ENCODE data around the gene DIP2C. TPM values are rescaled to one million over a fixed set of nuclear protein-coding genes. Genes with fewer than 3 reads are reported as not detected.
"Not testable (repeated sequence)": the region's sequence is repeated elsewhere in the genome, so short reads cannot be mapped to it uniquely, and the experiment has no call there.

The DIP2C gene
- total RNA-seq, 2 donors from 2014 or later: 13.0 to 13.7 TPM

DNA sequence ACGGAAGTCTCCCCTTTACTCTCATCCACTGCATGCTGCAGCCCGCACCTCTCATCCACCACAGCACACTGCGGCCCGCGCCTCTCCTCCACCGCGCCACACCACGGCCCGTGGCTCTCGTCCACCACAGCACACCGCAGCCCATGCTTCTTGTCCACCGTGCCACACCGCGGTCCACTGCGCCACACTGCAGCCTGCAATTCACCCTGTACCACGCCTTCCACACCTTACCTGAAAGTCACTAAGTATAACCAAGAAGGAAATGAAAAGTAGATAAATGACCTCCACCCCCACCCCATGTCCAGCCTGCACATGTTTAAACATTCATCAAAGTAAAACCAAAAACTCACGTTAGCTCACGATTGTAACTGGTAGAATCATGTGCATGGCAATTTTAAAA lies 176.1 kb downstream of the DIP2C start:
- Histone ChIP-seq H3K9ac (ENCODE audit: extremely low read depth, low read length, poor library complexity, severe bottlenecking) (no peak overlapping the region), H3K4me1 (ENCODE audit: control insufficient read depth, insufficient read depth, low read length) (peaks cover 14% of the 10 kb centered on the region), H3K27ac (ENCODE audit: low read depth, low read length) (no peak overlapping the region), H3K36me3 (ENCODE audit: control insufficient read depth, insufficient read depth, low read length) (no peaks in the 10 kb centered on the region), H3K4me3 (ENCODE audit: low read length) (no peak overlapping the region), H3K9me3 (ENCODE audit: control insufficient read depth, low read length) (no peaks in the 10 kb centered on the region), H3K27me3 (ENCODE audit: control insufficient read depth, insufficient read depth, low read length, poor library complexity, severe bottlenecking) (peaks cover 23% of the 10 kb centered on the region)
- Mint-ChIP-seq H3K4me3 (no peak overlapping the region), H3K27me3 (ENCODE audit: insufficient read depth) (peaks cover 26% of the 10 kb centered on the region), H3K9me3 (no peaks in the 10 kb centered on the region), H3K36me3 (ENCODE audit: low read depth) (peaks cover 2% of the 10 kb centered on the region), H3K27ac (no peak overlapping the region), H3K4me1 (peaks cover 22% of the 10 kb centered on the region)
- DNase-seq: no peak
- TF ChIP-seq, protein P1, sequence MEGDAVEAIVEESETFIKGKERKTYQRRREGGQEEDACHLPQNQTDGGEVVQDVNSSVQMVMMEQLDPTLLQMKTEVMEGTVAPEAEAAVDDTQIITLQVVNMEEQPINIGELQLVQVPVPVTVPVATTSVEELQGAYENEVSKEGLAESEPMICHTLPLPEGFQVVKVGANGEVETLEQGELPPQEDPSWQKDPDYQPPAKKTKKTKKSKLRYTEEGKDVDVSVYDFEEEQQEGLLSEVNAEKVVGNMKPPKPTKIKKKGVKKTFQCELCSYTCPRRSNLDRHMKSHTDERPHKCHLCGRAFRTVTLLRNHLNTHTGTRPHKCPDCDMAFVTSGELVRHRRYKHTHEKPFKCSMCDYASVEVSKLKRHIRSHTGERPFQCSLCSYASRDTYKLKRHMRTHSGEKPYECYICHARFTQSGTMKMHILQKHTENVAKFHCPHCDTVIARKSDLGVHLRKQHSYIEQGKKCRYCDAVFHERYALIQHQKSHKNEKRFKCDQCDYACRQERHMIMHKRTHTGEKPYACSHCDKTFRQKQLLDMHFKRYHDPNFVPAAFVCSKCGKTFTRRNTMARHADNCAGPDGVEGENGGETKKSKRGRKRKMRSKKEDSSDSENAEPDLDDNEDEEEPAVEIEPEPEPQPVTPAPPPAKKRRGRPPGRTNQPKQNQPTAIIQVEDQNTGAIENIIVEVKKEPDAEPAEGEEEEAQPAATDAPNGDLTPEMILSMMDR (conservative IDR thresholded peaks at IDR 0.05): no peak
- 95 to 97% methylated on average over 10 to 18 of the region's 18 CpGs for WGBS, 2 experiments (ENCODE audit: insufficient coverage in 1 of 2, insufficient read length in 1 of 2)

DNA sequence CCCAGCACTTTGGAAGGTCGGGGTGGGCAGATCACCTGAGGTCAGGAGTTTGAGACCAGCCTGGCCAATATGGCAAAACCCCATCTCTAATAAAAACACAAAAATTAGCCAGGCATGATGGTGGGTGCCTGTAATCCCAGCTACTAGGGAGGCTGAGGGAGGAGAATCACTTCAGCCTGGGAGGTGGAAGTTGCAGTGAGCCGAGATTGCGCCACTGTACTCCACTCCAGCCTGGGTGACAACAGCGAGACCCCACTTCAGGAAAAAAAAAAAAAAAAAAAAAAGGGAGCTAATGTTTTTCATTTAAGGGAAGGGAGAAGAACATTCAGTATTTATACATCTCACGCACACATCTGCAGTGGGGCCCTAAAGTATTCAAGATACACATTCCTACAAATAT lies 176.8 kb downstream of the DIP2C start:
- H3K36me3 Mint-ChIP-seq (ENCODE audit: low read depth); H3K9me3 Mint-ChIP-seq; H3K27ac ChIP-seq (ENCODE audit: low read depth, low read length); DNase-seq; H3K9me3 ChIP-seq (ENCODE audit: control insufficient read depth, low read length); H3K36me3 ChIP-seq (ENCODE audit: control insufficient read depth, insufficient read depth, low read length); H3K27ac Mint-ChIP-seq; H3K4me3 Mint-ChIP-seq; H3K9ac ChIP-seq (ENCODE audit: extremely low read depth, low read length, poor library complexity, severe bottlenecking); H3K4me3 ChIP-seq (ENCODE audit: low read length): not testable (repeated sequence)
- H3K27me3 Mint-ChIP-seq (ENCODE audit: insufficient read depth): peaks cover 34% of the 10 kb centered on the region
- Histone ChIP-seq H3K27me3 (ENCODE audit: control insufficient read depth, insufficient read depth, low read length, poor library complexity, severe bottlenecking) (peaks cover 28% of the 10 kb centered on the region), H3K4me1 (ENCODE audit: control insufficient read depth, insufficient read depth, low read length) (peaks cover 14% of the 10 kb centered on the region)
- peaks cover 22% of the 10 kb centered on the region for H3K4me1 Mint-ChIP-seq
- 88 to 100% methylated on average over 1 to 5 of the region's 5 CpGs for WGBS, 2 experiments (ENCODE audit: insufficient coverage in 1 of 2, insufficient read length in 1 of 2)

DNA sequence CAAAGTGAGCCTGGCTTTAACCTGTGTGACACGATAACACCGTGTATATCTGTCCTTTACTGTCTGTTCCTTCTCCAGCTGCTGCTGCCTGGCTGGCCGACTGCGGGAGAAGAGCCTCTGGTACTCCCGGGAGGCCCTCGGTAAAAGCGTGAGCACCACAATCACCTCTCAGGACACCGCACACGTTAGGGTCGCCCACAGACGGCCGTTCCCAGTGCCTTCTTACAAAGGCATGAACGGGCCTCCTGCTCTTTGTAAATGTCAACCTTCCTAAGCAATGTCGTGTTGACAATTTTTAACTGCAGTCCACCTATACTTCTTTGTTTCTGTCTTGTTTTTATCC lies 177.6 kb downstream of the DIP2C start:
- peaks cover 14% of the 10 kb centered on the region for H3K4me1 ChIP-seq (ENCODE audit: control insufficient read depth, insufficient read depth, low read length)
- peaks cover 28% of the 10 kb centered on the region for H3K27me3 ChIP-seq (ENCODE audit: control insufficient read depth, insufficient read depth, low read length, poor library complexity, severe bottlenecking)
- TF ChIP-seq, protein P1 (conservative IDR thresholded peaks at IDR 0.05): no peak
- H3K27ac ChIP-seq (ENCODE audit: low read depth, low read length): no peak overlapping the region
- H3K9ac ChIP-seq (ENCODE audit: extremely low read depth, low read length, poor library complexity, severe bottlenecking): no peak overlapping the region
- H3K9me3 Mint-ChIP-seq: no peaks in the 10 kb centered on the region
- H3K36me3 ChIP-seq (ENCODE audit: control insufficient read depth, insufficient read depth, low read length): no peaks in the 10 kb centered on the region
- H3K36me3 Mint-ChIP-seq (ENCODE audit: low read depth): peaks cover 8% of the 10 kb centered on the region
- H3K4me3 Mint-ChIP-seq: no peak overlapping the region
- H3K9me3 ChIP-seq (ENCODE audit: control insufficient read depth, low read length): peaks cover 11% of the 10 kb centered on the region
- no peak overlapping the region for H3K4me3 ChIP-seq (ENCODE audit: low read length)
- 91 to 92% methylated on average over 8 to 14 of the region's 14 CpGs for WGBS, 2 experiments (ENCODE audit: insufficient coverage in 1 of 2, insufficient read length in 1 of 2)
- H3K27ac Mint-ChIP-seq: no peak overlapping the region
- DNase-seq: no peak
- peaks cover 39% of the 10 kb centered on the region for H3K27me3 Mint-ChIP-seq (ENCODE audit: insufficient read depth)
- H3K4me1 Mint-ChIP-seq: peaks cover 22% of the 10 kb centered on the region
